PC-9 (cell line): ENCODE results near the gene DIPK1B.

Source experiments
- EZH2 ChIP-seq: fragments of 200-600 bp; sonication (generic); IDR thresholded peaks from 2 replicates; pipeline ENCODE4 v1.8.0; 2017; ENCODE audit warnings: antibody characterized with exemption, low read depth
- TF ChIP-seq, protein P1 (sequence below): fragments of 200-600 bp; sonication (generic); conservative IDR thresholded peaks from 2 replicates; pipeline ENCODE4 v1.6.1; 2017; ENCODE audit warnings: mixed run types, antibody characterized with exemption, mild to moderate bottlenecking, moderate library complexity

DNA sequence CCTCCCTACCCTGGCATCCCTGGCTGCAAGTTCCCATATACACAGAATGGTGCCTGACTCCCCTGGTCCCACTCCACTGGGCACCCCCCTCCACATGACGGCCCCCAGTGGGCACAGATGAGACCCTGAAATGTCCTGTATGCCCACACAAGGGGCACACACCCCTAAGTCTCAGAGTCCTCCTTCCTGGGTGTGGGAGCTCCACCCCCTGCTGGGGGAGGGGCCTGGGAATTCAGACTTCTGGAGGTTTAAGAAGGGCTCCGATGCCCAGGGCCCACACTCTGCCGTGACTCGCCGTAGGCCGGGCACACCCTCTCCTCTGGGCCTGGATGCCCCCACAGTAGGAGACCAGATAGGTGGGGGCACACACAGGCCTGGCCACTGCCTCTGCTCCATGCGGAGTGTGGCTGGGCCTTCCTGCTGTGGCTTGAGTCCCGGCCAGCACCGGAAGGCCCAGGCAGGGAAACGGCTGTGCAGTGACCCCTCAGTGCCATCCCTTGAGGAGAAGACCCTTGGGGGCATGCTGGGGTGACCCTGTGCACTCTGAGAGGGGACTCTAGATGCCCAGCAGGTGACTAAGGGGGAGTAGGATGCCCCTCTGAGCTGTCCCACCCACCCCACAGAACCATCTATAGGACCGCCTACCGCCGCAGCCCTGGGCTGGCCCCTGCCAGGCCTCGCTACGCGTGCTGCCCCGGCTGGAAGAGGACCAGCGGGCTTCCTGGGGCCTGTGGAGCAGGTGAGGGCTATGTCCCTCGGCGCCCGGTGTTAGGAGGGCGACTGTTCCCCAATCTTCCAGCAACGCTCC is 43.2 kb upstream of the DIPK1B start:
- TF ChIP-seq, protein P1, sequence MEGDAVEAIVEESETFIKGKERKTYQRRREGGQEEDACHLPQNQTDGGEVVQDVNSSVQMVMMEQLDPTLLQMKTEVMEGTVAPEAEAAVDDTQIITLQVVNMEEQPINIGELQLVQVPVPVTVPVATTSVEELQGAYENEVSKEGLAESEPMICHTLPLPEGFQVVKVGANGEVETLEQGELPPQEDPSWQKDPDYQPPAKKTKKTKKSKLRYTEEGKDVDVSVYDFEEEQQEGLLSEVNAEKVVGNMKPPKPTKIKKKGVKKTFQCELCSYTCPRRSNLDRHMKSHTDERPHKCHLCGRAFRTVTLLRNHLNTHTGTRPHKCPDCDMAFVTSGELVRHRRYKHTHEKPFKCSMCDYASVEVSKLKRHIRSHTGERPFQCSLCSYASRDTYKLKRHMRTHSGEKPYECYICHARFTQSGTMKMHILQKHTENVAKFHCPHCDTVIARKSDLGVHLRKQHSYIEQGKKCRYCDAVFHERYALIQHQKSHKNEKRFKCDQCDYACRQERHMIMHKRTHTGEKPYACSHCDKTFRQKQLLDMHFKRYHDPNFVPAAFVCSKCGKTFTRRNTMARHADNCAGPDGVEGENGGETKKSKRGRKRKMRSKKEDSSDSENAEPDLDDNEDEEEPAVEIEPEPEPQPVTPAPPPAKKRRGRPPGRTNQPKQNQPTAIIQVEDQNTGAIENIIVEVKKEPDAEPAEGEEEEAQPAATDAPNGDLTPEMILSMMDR: no peak
- no peak for TF ChIP-seq EZH2
